ENCODE measurements around the gene ZDHHC8. TPM values are rescaled to one million over a fixed set of nuclear protein-coding genes. Genes with fewer than 3 reads are reported as not detected.

The ZDHHC8 gene
- total and polyA plus RNA-seq, 10 of the 15 experiments (the other 5 are each of a cell fraction or from before 2014, with no cell fraction given), result 0.03 to 46.3 (median 5.3) TPM

- H3K36me3 ChIP-seq (ENCODE audit: control insufficient read depth in 2 of 2, insufficient read depth in 2 of 2, low read length in 1 of 2), result no peaks in the 10 kb centered on the region
- H3K9me3 ChIP-seq (replicated peaks; ENCODE audit: control insufficient read depth, insufficient read depth, low read length), result no peaks in the 10 kb centered on the region
- intact Hi-C loops (cut with micrococcal nuclease; ENCODE audit: unreplicated experiment) (no loop called here), in situ Hi-C loops (cut with MboI) (loop anchor here (10.0 kb wide), 2 partner anchors 114 to 144 kb away; partner anchors contain the start of gene RTN4R)
- 58% methylated on average over 4 of the region's 4 CpGs for WGBS (ENCODE audit: insufficient coverage, insufficient replicate concordance, low lambda C conversion rate, missing lambda C conversion rate)
- CTCF ChIA-PET, result interaction anchor here (0.7 kb wide), 1 partner anchor 87 kb away, joined by 3 read pairs; no protein-coding TSS in a partner anchor
- H3K4me3 ChIP-seq, result no peak overlapping the region
- no peak overlapping the region for H3K9ac ChIP-seq (ENCODE audit: control insufficient read depth, insufficient read depth, low read length)
- H3K4me1 ChIP-seq (ENCODE audit: control insufficient read depth, insufficient read depth, low read length), result peaks cover 4% of the 10 kb centered on the region; the same call in 1 of the 2 replicates
- ATAC-seq (no peak), FAIRE-seq (no peak), DNase-seq (ENCODE audit: low read depth, low spot score) (no peak)
- SMC1A ChIA-PET (ENCODE audit: uncharacterized antibody, unreplicated experiment), result no interaction called here
- no peak overlapping the region for H3K4me2 ChIP-seq (ENCODE audit: control insufficient read depth, insufficient read depth)
- H3K27me3 ChIP-seq (replicated peaks in 1 of 2; ENCODE audit: control insufficient read depth in 2 of 2, insufficient read depth in 2 of 2, low read length in 1 of 2), result no peaks in the 10 kb centered on the region; a peak in 1 of 4 replicates
- no peak overlapping the region for H2AFZ ChIP-seq (ENCODE audit: control insufficient read depth, low read depth, low read length)
- no peak overlapping the region for H3K27ac ChIP-seq (ENCODE audit: control insufficient read depth, insufficient read depth)
- no peaks in the 10 kb centered on the region for H3K79me2 ChIP-seq (ENCODE audit: control insufficient read depth, insufficient read depth, low read length)
- POLR2A ChIA-PET, result no interaction called here
- no TSS peak for BruUV-seq (replicated peaks)
- H4K20me1 ChIP-seq (ENCODE audit: control insufficient read depth, insufficient read depth), result no peaks in the 10 kb centered on the region
- RAD21 ChIA-PET (ENCODE audit: unreplicated experiment), result no interaction called here
- TF ChIP-seq MEF2B (IDR thresholded peaks at IDR 0.05; ENCODE audit: partially characterized antibody, poor library complexity, severe bottlenecking), result no peak
- no peak for TF ChIP-seq TCF7 (IDR thresholded peaks at IDR 0.05; ENCODE audit: borderline replicate concordance)
- TF ChIP-seq IKZF2 (IDR thresholded peaks at IDR 0.05), result no peak
- TF ChIP-seq SUZ12 (IDR thresholded peaks at IDR 0.05; ENCODE audit: unreplicated experiment), result no peak
- no peak for TF ChIP-seq TAF1 (IDR thresholded peaks at IDR 0.05; ENCODE audit: borderline replicate concordance, low read depth, low read length)
- no peak for TF ChIP-seq NR2C1 (IDR thresholded peaks at IDR 0.05)
- no peak for TF ChIP-seq RAD21 (IDR thresholded peaks at IDR 0.05; ENCODE audit: insufficient read depth, low read depth, low read length)
Measured at GRCh38 chr22:20151276-20151588, 19.6 kb downstream of the ZDHHC8 start.

GRCh38 chr22:20152464-20152890, 20.9 kb downstream of the ZDHHC8 start:
- Histone ChIP-seq H4K20me1 (ENCODE audit: control insufficient read depth, insufficient read depth) (no peaks in the 10 kb centered on the region), H3K4me2 (ENCODE audit: control insufficient read depth, insufficient read depth) (no peak overlapping the region), H3K9ac (ENCODE audit: control insufficient read depth, insufficient read depth, low read length) (no peak overlapping the region), H3K4me3 (no peak overlapping the region), H3K9me3 (replicated peaks; ENCODE audit: control insufficient read depth, insufficient read depth, low read length) (no peaks in the 10 kb centered on the region), H3K79me2 (ENCODE audit: control insufficient read depth, insufficient read depth, low read length) (no peaks in the 10 kb centered on the region), H3K27ac (ENCODE audit: control insufficient read depth, insufficient read depth) (no peak overlapping the region), H3K36me3 (ENCODE audit: control insufficient read depth in 2 of 2, insufficient read depth in 2 of 2, low read length in 1 of 2) (no peaks in the 10 kb centered on the region), H3K27me3 (replicated peaks in 1 of 2; ENCODE audit: control insufficient read depth in 2 of 2, insufficient read depth in 2 of 2, low read length in 1 of 2) (no peaks in the 10 kb centered on the region; a peak in 1 of 4 replicates), H3K4me1 (ENCODE audit: control insufficient read depth, insufficient read depth, low read length) (no peaks in the 10 kb centered on the region), H2AFZ (ENCODE audit: control insufficient read depth, low read depth, low read length) (no peak overlapping the region)
- POLR2A ChIA-PET, result no interaction called here
- CTCF ChIA-PET, result interaction anchor here (0.6 kb wide), 1 partner anchor 318 kb away, joined by 3 read pairs; no protein-coding TSS in a partner anchor
- SMC1A ChIA-PET (ENCODE audit: uncharacterized antibody, unreplicated experiment), result no interaction called here
- intact Hi-C loops (cut with micrococcal nuclease; ENCODE audit: unreplicated experiment), result no loop called here
- DNase-seq (ENCODE audit: low read depth, low spot score) (no peak), ATAC-seq (no peak), FAIRE-seq (no peak)
- in situ Hi-C loops (cut with MboI), result loop anchor here (10.0 kb wide), 2 partner anchors 112 to 142 kb away; partner anchors contain the start of gene RTN4R
- BruUV-seq (replicated peaks), result no TSS peak
- WGBS (ENCODE audit: insufficient coverage, insufficient replicate concordance, low lambda C conversion rate, missing lambda C conversion rate), result 61% methylated on average over 14 of the region's 14 CpGs
- RAD21 ChIA-PET (ENCODE audit: unreplicated experiment), result no interaction called here
- TF ChIP-seq FOS (IDR thresholded peaks at IDR 0.05; ENCODE audit: borderline replicate concordance, extremely low read depth, insufficient read length) (no peak), REST (IDR thresholded peaks at IDR 0.05; ENCODE audit: low read depth, low read length) (no peak), RCOR1 (conservative IDR thresholded peaks at IDR 0.05; ENCODE audit: low read depth, low read length) (no peak), RAD51 (IDR thresholded peaks at IDR 0.05) (no peak), ATF3 (IDR thresholded peaks at IDR 0.05; ENCODE audit: borderline replicate concordance, extremely low read depth, low read depth, low read length) (no peak), SMC3 (IDR thresholded peaks at IDR 0.05; ENCODE audit: borderline replicate concordance, low read length) (no peak), IKZF1 (conservative IDR thresholded peaks at IDR 0.05) (no peak), POU2F2 (IDR thresholded peaks at IDR 0.05; ENCODE audit: borderline replicate concordance, low read depth, low read length) (no peak), NRF1 (conservative IDR thresholded peaks at IDR 0.05; ENCODE audit: low read depth, low read length) (no peak)

Measured in GM12878 (cell line).